K562 (cell line): ENCODE measurements around the gene APP. TPM values are rescaled to one million over a fixed set of nuclear protein-coding genes. Genes with fewer than 3 reads are reported as not detected.

Experiments used
- ATAC-seq: fragments of 200-7000 bp; cut with Tn5 transposase; 3 replicates; pipeline ENCODE4 v1.9.1; 2020; ENCODE audit warnings: moderate library complexity
- BruUV-seq: library from RNA; stranded (reverse); fragments of 400-500 nt; replicated peaks from 2 replicates; lab custom pipeline; 2021; lab: Mats Ljungman, UMichigan
- CTCF ChIA-PET: fragments of 300-600 bp; formaldehyde crosslinking; extraction: SDS; loops from one replicate; lab custom pipeline; 2021; ENCODE audit warnings: low intra/inter-chr PET ratio; lab: Yijun Ruan, JAX
- POLR2A ChIA-PET: fragments of 300-600, 350-650 bp; sonication (Branson Sonifier 250); formaldehyde crosslinking; extraction: SDS; loops from one replicate; lab custom pipeline; 2021; ENCODE audit warnings: antibody characterized with exemption, inconsistent platforms; lab: Yijun Ruan, JAX
- DNase-seq, 4 experiments: peaks; one replicate each; pipeline versions ENCODE4 v3.0.0 to v3.0.0-alpha.2; 2011 to 2018; ENCODE audit warnings: low spot score in 3 of 4, mixed read lengths in 3 of 4; ENCODE audit errors: extremely low read depth in 1 of 4
- FAIRE-seq: peaks from 2 replicates; lab custom pipeline; 2011; peaks lifted over from hg19 to GRCh38; lab: Jason Lieb, UNC
- H2AFZ ChIP-seq: 2 replicates; pipeline ENCODE4 v1.6.0; 2011; ENCODE audit warnings: low read depth, low read length, control low read depth, inconsistent platforms
- H3K27ac ChIP-seq: fragments of 200-600 bp; 3 replicates; pipeline ENCODE4 v1.8.0; 2011; ENCODE audit warnings: low read depth, mild to moderate bottlenecking, control low read depth, inconsistent platforms, low read length, moderate library complexity, mixed read lengths; ENCODE audit errors: extremely low read depth
- H3K27me3 ChIP-seq, 2 experiments: fragments of 300-600 bp in 1 of 2; 2 replicates in 1 of 2; 3 replicates in 1 of 2; pipeline versions ENCODE4 v1.6.0 to v1.8.0; 2011; ENCODE audit warnings: inconsistent platforms in 2 of 2, low read length in 2 of 2, mild to moderate bottlenecking in 1 of 2, mixed read lengths in 1 of 2, moderate library complexity in 1 of 2; ENCODE audit not compliant: control insufficient read depth in 2 of 2, insufficient read depth in 2 of 2
- H3K36me3 ChIP-seq: fragments of 300-600 bp; 3 replicates; pipeline ENCODE4 v1.8.0; 2011; ENCODE audit warnings: mild to moderate bottlenecking, low read length, inconsistent platforms; ENCODE audit not compliant: control insufficient read depth, insufficient read depth
- H3K4me1 ChIP-seq, 2 experiments: fragments of 200-600 bp in 1 of 2; replicated peaks in 1 of 2; 2 replicates in 1 of 2; 3 replicates in 1 of 2; pipeline versions ENCODE4 v1.5.1 to v1.8.0; 2011; ENCODE audit warnings: inconsistent platforms in 2 of 2, low read length in 2 of 2, mild to moderate bottlenecking in 1 of 2, mixed read lengths in 1 of 2, moderate library complexity in 1 of 2; ENCODE audit not compliant: control insufficient read depth in 2 of 2, insufficient read depth in 2 of 2
- H3K4me2 ChIP-seq: 2 replicates; pipeline ENCODE4 v1.6.1; 2011; ENCODE audit warnings: low read length, control low read depth, inconsistent platforms, mixed read lengths; ENCODE audit not compliant: insufficient read depth
- H3K4me3 ChIP-seq: fragments of 200-600 bp; sonication (generic), shearing (Covaris generic); 2 replicates; pipeline ENCODE4 v1.5.1; 2016; ENCODE audit warnings: control low read depth, inconsistent platforms
- H3K79me2 ChIP-seq: fragments of 200-600 bp; 3 replicates; pipeline ENCODE4 v1.8.0; 2011; ENCODE audit warnings: low read length, inconsistent platforms; ENCODE audit not compliant: control insufficient read depth, insufficient read depth
- H3K9ac ChIP-seq, 2 experiments: 2 replicates each; pipeline versions ENCODE4 v1.6.0 to v1.6.1; 2011; ENCODE audit warnings: low read depth in 2 of 2, low read length in 2 of 2, control low read depth in 1 of 2, inconsistent platforms in 1 of 2, mild to moderate bottlenecking in 1 of 2, mixed read lengths in 1 of 2; ENCODE audit not compliant: insufficient read depth in 1 of 2
- H3K9me1 ChIP-seq: one replicate; pipeline ENCODE4 v1.6.0; 2011; ENCODE audit warnings: inconsistent platforms, mild to moderate bottlenecking, low read length, moderate library complexity; ENCODE audit not compliant: control insufficient read depth, insufficient read depth
- H3K9me3 ChIP-seq: replicated peaks from 2 replicates; pipeline ENCODE4 v1.5.1; 2011; ENCODE audit warnings: low read depth, low read length, inconsistent platforms; ENCODE audit not compliant: control insufficient read depth, insufficient read depth
- H4K20me1 ChIP-seq: replicated peaks from 2 replicates; pipeline ENCODE4 v1.6.1; 2011; ENCODE audit warnings: low read length, inconsistent platforms, mixed read lengths; ENCODE audit not compliant: control insufficient read depth, insufficient read depth
- BMI1 ChIP-seq: fragments of 150-350 bp; IDR thresholded peaks from 2 replicates; pipeline ENCODE4 v1.6.1; 2014; ENCODE audit warnings: low read length
- CBFA2T2 ChIP-seq: fragments of 450-650 bp; conservative IDR thresholded peaks from 2 replicates; pipeline ENCODE4 v1.6.1; 2017; ENCODE audit warnings: mild to moderate bottlenecking
- CBX1 ChIP-seq: sonication (generic); IDR thresholded peaks from 2 replicates; pipeline ENCODE4 v1.6.1; 2016; ENCODE audit warnings: antibody characterized with exemption, low read depth, mild to moderate bottlenecking
- MECOM ChIP-seq: fragments of 250-450 bp; sonication (Bioruptor Pico); IDR thresholded peaks from 2 replicates; pipeline ENCODE4 v1.8.0; 2022; ENCODE audit warnings: inconsistent platforms
- TCF7 ChIP-seq: sonication (generic); IDR thresholded peaks from 2 replicates; pipeline ENCODE4 v1.6.1; 2016; ENCODE audit warnings: antibody characterized with exemption, borderline replicate concordance
- ZNF239 ChIP-seq: fragments of 250-450 bp; sonication (Bioruptor Pico); IDR thresholded peaks from 2 replicates; pipeline ENCODE4 v1.4.0; 2020; ENCODE audit warnings: mild to moderate bottlenecking
- WGBS: fragments of 100-300 bp; shearing (Covaris generic); methylation state at CpG from one replicate; pipeline ENCODE4 v1.1.6; 2016; ENCODE audit warnings: low coverage, mixed read lengths; ENCODE audit not compliant: insufficient coverage; ENCODE audit errors: missing lambda C conversion rate; 5-methylcytosine and 5-hydroxymethylcytosine counted together
- in situ Hi-C: fragments of 300-500 bp; cut with MboI; formaldehyde crosslinking; loops from 4 replicates; pipeline ENCODE4 v1.15.0; 2018; ENCODE audit warnings: inconsistent platforms, mixed read lengths
- intact Hi-C: fragments of 100-400 bp; cut with micrococcal nuclease; formaldehyde crosslinking; loops from 2 replicates; pipeline ENCODE4 v1.14.2; 2022
- polyA plus RNA-seq, 8 experiments: library from polyadenylated mRNA; depleted of rRNA in 4 of 8; stranded (reverse) in 5 of 8; unstranded in 3 of 8; fragments of >200 nt; fragmentation: Nextera tagmentation in 2 of 8; fragmentation: Illumina TruSeq in 1 of 8; extraction: Ambion mirVana in 2 of 8; extraction: Trizol in 1 of 8; gene quantifications; 2 replicates each; pipeline versions ENCODE4 v1.2.1 to v1.2.3, GENCODE V29; 2011 to 2014; ENCODE audit warnings: inconsistent platforms in 1 of 8, missing spikeins in 1 of 8
- total RNA-seq, 7 experiments: library from RNA; depleted of rRNA in 6 of 7; stranded (reverse); fragments of >200 nt in 6 of 7; fragmentation: Illumina TruSeq in 2 of 7; extraction: Trizol in 2 of 7; gene quantifications; 2 replicates each; pipeline versions ENCODE4 v1.2.1 to v1.2.3, GENCODE V29; 2011 to 2021; ENCODE audit warnings: low replicate concordance in 1 of 7
- TF ChIP-seq, protein P1 (sequence below): fragments of 250-450 bp; sonication (Bioruptor Pico); IDR thresholded peaks from 2 replicates; pipeline ENCODE4 v1.8.0; 2021; ENCODE audit warnings: moderate library complexity, mild to moderate bottlenecking, inconsistent platforms

APP gene
- total and polyA plus RNA-seq, 9 of the 15 experiments (the other 6 are each of a cell fraction or from before 2014, with no cell fraction given), result 0.01 to 1.5 (median 0.16) TPM; not detected in 5

DNA sequence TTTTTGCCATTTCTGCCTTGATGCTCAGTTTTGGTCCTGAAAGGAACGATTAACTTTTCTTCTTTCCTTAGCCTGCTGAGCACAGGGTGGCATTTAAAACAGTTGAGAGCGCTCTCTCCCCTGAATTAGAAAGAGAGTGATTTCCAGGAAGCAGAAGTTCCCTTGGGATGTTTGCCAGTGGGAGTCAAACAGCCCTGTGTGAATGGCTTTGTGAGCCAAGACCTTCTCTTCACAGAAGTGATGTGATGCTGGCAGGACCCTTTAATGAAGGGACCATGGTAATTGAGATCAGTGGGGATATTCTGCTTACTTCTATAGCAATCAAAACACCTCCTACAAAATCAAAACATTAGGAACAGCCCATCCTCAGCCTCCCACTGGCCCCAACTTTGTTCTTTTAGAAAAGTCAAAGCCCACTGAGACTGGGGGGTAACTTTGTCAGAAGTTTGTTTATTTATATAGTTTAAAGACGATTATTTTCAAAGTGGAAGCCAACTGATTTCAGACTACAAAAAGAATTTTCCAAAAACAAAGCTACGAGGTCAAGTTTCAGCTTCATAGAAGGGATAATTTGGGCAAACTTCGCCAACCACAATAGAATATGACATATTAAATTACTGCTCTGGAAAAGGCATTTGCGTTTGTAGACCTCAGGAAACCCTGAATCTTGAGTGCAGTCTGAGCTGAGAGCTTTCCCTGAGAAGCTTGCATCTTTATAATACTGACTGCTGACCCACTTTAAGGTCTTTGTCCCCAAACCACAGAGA lies 313.1 kb downstream of the APP start:
- ChIA-PET CTCF (no interaction called here), POLR2A (no interaction called here)
- Histone ChIP-seq H3K4me1 (no peaks in the 10 kb centered on the region), H3K36me3 (no peaks in the 10 kb centered on the region), H3K9me3 (no peaks in the 10 kb centered on the region), H3K27me3 (no peaks in the 10 kb centered on the region; a peak in 1 of 5 replicates), H3K27ac (no peak overlapping the region), H3K4me2 (no peak overlapping the region), H2AFZ (no peak overlapping the region), H3K9me1 (no peaks in the 10 kb centered on the region), H4K20me1 (no peaks in the 10 kb centered on the region), H3K9ac (no peak overlapping the region), H3K79me2 (no peaks in the 10 kb centered on the region), H3K4me3 (no peak overlapping the region)
- FAIRE-seq, result no peak
- no TSS peak for BruUV-seq
- WGBS, result 0% methylated on average over 6 of the region's 6 CpGs
- TF ChIP-seq MECOM (CRISPR knock-in tag) (no peak), BMI1 (no peak), ZNF239 (CRISPR knock-in tag) (no peak), TCF7 (no peak), CBFA2T2 (no peak), CBX1 (no peak)
- TF ChIP-seq, protein P1, sequence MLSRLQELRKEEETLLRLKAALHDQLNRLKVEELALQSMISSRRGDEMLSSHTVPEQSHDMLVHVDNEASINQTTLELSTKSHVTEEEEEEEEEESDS (CRISPR knock-in tag), result no peak
- intact Hi-C loops (no loop called here), in situ Hi-C loops (no loop called here)
- no peak for ATAC-seq
- no peak for DNase-seq
